Fibroblast of skin of right quadriceps (primary cell): ENCODE data around the gene WWC1.

Experiments
- DNase-seq: peaks from one replicate; pipeline ENCODE4 v3.0.0-alpha.2; 2013

Gene WWC1

DNA sequence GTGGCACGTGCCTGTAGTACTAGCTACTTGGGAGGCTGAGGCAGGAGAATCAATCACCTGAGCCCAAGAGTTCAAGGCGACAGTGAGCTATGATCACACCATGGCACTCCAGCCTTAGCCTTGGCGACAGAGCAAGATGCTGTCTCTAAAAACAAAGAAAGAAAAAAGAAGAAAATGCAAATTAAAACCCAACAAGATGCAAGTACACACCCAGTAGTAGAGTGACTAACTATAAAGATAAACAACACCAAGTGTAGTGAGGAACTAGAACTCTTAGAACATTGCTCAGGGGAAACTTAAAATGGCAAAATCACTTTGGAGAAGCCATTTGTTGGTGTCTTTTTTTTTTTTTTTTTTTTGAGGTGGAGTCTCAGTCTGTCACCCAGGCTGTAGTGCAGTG, 160.1 kb downstream of the WWC1 start:
- no peak for DNase-seq

DNA sequence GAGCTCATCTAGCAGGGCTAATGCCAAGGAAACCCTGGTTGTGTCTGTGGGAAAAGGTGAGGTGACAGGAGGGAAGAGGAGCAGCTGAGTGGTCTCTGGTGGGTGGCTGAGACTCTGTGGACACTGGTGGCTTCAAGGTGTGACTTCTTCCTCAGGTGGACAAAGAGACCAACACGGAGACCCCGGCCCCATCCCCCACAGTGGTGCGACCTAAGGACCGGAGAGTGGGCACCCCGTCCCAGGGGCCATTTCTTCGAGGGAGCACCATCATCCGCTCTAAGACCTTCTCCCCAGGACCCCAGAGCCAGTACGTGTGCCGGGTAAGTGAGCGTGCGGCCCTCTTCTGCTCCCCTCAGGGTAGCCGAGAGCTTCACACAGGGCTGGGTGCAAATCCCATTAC, 163.8 kb downstream of the WWC1 start:
- DNase-seq = no peak

DNA sequence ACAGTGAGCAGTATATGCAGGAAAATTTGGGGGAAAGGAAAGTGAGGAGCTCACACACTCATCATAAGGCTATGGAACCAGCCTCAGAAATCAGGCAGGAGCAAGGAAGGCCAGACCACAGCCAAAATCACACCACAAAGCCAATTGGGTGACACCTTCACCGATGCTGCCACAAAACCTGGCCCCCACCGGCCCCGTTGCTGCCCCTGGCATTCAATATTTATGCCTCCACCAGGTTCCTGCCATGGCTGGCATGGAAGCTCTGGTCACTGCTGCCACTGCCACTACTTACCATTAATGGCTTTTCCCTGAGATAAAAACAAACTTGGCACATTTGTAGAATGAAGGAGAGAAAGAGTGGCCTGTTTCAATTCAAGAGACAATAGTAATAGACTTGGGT, 166.1 kb downstream of the WWC1 start:
- no peak for DNase-seq

GRCh38 chr5:168460606-168461005, 169.2 kb downstream of the WWC1 start:
- DNase-seq = no peak

DNA sequence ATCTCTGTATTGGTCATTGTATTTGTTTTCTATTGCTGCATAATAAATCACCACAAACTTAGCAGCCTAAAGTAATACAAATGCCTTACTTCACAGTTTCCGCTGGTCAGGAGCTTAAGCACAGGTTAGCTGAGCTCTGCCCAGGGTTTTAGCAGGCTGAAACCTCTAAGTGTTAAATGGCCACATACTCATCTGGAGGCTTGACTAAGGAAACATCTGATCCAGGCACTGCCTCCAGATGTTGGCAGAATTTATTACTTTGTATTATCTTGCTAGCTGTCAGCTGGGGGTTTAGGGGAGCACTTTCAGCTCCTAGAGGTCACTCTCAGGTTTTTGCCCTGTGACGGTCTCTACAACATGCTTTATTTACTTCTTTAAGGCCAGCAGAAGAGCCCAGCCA, 171.6 kb downstream of the WWC1 start:
- no peak for DNase-seq

DNA sequence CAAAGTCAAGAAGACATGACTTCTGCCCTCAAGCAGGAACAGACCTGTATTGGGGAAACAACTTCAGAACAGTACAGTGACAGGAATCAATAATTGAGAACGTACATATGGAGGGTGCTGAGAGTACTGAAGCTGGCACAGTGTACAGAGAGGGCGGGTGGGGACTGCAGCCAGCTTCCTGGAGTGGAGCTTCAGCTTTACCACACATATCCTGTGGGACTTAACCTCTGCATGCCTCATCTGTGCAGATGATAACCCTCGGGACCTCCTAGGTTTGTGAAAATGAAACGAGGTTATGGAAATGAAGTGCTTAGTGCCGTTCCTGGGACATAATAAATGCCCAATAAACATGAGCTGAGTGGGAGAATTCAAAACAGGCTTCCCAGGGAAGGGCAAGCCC, 172.8 kb downstream of the WWC1 start:
- no peak for DNase-seq

DNA sequence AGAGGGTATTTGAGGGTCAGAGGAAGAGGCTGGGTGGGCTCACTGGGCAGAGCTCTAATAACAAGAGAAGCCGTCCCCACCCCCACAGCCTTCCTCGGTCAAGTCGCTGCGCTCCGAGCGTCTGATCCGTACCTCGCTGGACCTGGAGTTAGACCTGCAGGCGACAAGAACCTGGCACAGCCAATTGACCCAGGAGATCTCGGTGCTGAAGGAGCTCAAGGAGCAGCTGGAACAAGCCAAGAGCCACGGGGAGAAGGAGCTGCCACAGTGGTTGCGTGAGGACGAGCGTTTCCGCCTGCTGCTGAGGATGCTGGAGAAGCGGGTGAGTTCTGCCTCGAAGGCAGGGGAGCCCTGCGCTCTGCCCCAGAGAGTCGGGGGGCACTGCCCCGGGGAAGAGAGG, 173.2 kb downstream of the WWC1 start:
- no peak for DNase-seq

GRCh38 chr5:168467755-168468330, 176.4 kb downstream of the WWC1 start:
- DNase-seq = no peak

- DNase-seq = peak; percentile 83
Observed at GRCh38 chr5:168468836-168469235, 177.4 kb downstream of the WWC1 start.

- DNase-seq = peak; percentile 49
Observed at GRCh38 chr5:168469816-168470215, 178.4 kb downstream of the WWC1 start.

- peak; percentile 83 for DNase-seq
Observed at GRCh38 chr5:168471785-168472184, 180.3 kb downstream of the WWC1 start.

GRCh38 chr5:168472329-168472728, 180.9 kb downstream of the WWC1 start:
- DNase-seq = peak; percentile 97

- DNase-seq = no peak
Observed at GRCh38 chr5:168474319-168474718, 182.9 kb downstream of the WWC1 start.

DNA sequence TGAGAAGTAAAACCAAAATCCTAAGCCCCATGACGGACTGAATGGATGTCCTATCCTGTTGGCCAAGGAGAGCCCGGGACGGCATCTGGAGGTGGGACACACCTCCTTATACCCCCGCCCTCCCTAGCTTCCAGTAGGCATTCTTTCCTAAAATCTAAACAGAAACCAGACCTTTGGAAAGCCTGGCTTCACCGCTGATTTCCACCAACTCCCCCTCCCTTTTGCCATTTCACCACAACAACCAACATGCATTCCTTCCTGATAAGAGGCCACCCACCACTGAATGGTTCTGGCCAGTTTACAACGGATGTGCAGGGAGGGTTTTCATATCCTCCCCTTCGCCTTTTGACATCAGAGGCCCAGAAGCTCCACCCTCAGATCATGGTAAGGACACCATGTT, 185.6 kb downstream of the WWC1 start:
- peak; percentile 84 for DNase-seq

GRCh38 chr5:168479166-168479565, 187.7 kb downstream of the WWC1 start:
- peak; percentile 39 for DNase-seq

DNA sequence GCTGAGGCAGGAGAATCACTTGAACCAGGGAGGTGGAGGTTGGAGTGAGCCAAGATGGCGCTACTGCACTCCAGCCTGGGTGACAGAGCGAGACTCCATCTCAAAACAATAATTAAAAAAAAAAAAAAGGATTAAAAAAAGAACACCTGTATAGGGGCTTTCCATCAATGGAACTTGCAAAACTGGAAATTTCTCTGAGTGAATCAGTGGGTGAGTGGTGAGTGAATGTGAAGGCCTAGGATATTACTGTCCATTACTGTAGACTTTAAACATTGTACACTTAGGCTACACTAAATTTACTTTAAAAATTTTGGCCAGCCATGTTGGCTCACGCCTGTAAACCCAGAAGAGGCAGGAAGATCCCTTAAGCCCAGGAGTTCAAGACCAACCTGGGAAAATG, 189.2 kb downstream of the WWC1 start:
- DNase-seq = no peak

- DNase-seq = no peak
Observed at GRCh38 chr5:168481330-168481788, 189.9 kb downstream of the WWC1 start.

- DNase-seq = no peak
Observed at GRCh38 chr5:168482361-168482760, 190.9 kb downstream of the WWC1 start.

DNA sequence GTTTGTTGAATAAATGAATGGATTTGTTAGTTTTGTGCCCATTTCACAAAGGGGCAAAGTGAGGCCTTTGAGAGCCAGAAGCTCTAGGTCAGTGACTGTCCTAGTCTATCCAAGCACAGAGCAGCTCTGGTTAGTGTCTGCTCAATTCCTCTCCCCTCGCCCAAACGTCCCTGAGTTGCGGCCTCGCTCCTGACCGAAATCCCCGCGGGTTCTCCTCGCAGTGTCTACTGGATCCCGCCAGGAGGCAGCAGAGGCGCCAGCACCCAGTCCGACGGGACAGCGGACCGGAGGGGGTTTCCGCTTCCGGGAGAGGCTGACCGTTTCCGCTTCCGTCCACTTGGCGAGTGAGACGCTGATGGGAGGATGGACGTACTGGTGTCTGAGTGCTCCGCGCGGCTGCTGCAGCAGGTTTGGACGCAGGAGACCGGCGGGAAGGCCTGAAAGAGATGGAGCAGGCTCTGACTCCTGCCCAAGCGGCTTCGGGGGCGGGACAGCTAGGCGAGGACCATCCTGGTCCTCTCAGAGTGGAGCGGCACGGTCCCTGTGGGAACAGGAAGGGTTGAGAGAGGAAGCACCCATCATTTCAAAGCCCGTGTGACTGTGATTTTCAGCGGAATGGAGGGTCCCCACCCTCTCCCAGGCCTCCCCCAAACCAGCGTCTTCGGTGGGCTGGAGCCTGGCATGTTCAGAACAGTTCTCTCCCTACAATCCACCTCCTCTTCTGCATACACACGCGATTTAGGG, 194.9 kb downstream of the WWC1 start, which contains the start of gene RARS1:
Gene RARS1, plus strand, starts transcription at position 336 of the 744 bp plus-strand sequence. Its CDS starts 28 bp downstream, at position 364.
- DNase-seq = peak; percentile 91

- DNase-seq = no peak
Observed at GRCh38 chr5:168489059-168489458, 197.6 kb downstream of the WWC1 start.

GRCh38 chr5:168494057-168494555, 202.7 kb downstream of the WWC1 start:
- no peak for DNase-seq

DNA sequence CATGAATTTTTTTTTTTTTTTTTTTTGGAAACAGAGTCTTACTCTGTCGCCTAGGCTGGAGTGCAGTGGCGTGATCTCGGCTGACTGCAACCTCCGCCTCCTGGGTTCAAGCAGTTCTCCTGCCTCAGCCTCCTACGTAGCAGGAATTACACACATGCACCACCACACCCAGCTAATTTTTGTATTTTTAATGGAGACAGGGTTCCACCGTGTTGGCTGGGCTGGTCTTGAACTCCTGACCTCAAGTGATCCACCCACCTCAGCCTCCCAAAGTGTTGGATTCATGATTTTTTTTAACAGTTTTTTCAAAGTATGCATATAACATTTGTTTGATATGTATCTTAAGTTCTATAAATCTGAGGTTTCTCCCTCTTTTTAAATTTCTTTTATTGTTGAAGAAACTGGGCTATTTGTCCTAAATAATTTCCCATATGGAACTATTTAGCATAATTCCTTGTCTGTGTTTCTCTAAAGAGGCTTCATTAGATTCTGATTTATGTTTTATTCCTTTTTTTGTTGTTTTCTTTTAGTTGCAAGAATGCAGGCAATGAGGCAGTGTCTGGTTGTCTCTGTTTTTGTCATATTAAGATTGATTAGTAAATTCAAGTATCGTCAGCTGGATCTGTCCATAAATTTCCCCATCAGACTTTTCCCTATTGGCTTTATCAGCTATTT, 211.3 kb downstream of the WWC1 start:
- no peak for DNase-seq

DNA sequence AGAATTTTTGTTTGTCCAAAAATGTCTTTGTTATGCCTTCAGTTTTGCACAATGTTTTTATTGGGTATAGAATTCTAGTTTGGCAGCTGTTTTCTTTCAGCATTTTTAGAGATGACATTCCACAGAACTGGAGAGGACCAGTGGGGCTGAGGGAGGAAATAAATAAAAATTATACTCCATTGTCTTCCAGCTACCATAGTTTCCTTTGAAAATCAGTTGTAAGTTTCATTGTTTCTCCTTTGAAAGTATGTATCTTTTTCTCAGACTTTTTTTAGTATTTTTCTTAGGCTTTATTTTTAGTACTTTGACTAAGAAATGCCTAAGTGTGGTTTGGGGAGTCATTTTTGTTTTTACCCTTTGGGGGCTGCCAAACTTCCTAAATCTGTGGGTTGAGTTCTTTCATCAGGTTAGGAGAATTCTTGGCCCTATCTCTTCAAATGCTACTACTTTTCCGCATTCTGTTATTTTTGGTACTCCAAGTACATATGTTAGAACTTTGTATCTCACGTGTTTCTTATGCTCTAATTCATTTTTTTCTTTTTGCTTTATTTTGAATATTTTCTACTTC, 222.5 kb downstream of the WWC1 start:
- no peak for DNase-seq
